GM18505 (cell line): ENCODE results near the gene TBC1D16.
"Not testable (repeated sequence)": the region's sequence is repeated elsewhere in the genome, so short reads cannot be mapped to it uniquely, and the experiment has no call there.

Experiments used
- ATAC-seq: cut with Tn5 transposase; IDR thresholded peaks from one replicate; pipeline ENCODE4 v1.9.1; 2021; ENCODE audit not compliant: unreplicated experiment
- POLR2A ChIP-seq: IDR thresholded peaks from 4 replicates; pipeline ENCODE4 v1.6.1; 2011; ENCODE audit warnings: borderline replicate concordance; ENCODE audit not compliant: insufficient read depth, insufficient read length; ENCODE audit errors: extremely low read depth

Gene TBC1D16

GRCh38 chr17:80064696-80065095 is 29.0 kb upstream of the TBC1D16 start:
- no peak for ATAC-seq
- no peak for TF ChIP-seq POLR2A

GRCh38 chr17:80063830-80064585 is 28.3 kb upstream of the TBC1D16 start:
- no peak for TF ChIP-seq POLR2A

GRCh38 chr17:80061421-80061820 is 25.7 kb upstream of the TBC1D16 start:
- ATAC-seq = no peak
- TF ChIP-seq POLR2A = no peak

More at GRCh38 chr17:80063830-80064585, 28.3 kb upstream of the TBC1D16 start:
- ATAC-seq = no peak

DNA sequence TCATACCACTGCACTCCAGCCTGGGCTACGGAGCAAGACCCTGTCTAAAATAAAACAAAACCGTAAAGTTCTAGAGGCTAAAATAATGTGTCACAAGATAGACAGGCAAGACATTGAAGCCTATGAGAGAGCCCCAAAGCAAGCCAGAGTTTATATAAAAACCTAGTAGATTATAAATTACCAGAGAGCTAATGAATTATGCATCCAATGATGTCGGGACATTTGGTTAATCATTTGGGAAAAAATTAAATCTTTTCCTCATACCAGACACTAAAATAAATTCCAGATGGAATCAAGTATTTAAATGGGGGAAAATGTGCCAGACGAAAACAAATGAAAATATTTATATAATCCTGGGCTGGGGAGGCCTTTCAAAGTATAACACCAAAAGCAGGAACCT is 25.0 kb upstream of the TBC1D16 start:
- ATAC-seq = no peak
- TF ChIP-seq POLR2A = no peak

GRCh38 chr17:80058311-80058955 is 22.8 kb upstream of the TBC1D16 start:
- no peak for TF ChIP-seq POLR2A
- ATAC-seq = no peak

DNA sequence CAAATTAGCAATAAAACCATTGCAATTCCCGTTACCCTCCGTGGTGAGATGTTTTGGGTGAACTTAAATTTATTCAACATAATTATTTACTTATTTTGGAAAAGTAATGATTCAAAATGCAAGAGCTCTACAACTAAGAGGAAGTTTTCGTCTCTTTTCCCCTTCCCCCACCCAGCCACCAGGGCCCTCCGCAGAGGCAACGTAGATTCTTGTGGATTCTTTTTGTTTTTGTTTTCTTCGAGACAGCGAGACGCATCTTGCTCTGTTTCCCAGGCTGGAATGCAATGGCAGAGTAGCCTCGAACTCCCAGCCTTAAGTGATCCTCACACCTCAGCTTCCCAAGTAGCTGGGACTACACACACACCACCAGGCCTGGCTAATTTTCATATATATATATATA is 19.9 kb upstream of the TBC1D16 start:
- TF ChIP-seq POLR2A = no peak
- no peak for ATAC-seq

GRCh38 chr17:80053102-80053501 is 17.4 kb upstream of the TBC1D16 start:
- no peak for TF ChIP-seq POLR2A
- no peak for ATAC-seq

DNA sequence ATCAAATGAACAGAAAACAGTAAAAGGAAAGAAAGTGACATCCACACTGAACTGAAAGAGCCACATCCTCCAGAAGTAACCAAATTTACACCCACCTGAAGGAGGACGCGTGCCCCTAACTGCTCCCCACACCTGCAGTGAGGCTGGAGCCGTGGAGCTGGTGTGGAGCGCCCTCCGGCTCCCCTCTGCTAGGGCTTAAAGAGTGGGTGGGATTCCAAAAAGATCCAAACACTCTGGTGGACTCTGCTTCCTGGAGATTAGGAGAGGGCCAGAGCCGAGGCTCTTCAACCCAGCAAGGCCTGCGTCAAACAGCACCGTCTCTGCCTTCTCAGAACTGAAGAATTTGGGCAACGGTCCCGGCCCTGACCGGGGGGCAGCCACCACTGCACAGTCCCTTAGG is 16.0 kb upstream of the TBC1D16 start:
- ATAC-seq = no peak

DNA sequence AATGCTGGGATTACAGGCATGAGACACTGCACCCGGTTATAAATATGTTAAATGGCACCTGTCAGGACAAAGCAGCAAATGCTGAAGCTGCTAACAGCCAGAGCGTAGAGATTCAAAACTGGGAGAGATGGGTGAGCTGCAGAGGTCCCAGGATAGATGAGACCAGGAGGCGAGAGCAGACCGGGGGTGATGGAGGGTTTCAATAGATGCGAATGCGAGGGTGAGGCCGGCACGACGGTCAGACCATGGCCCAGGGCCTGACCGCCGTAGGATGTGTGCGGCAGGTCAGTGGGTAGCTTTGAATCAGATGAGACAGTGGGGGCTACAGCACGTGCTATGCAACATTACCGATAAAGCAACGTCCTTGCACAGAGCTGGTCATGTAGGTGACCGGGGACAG is 15.0 kb upstream of the TBC1D16 start:
- no peak for TF ChIP-seq POLR2A
- no peak for ATAC-seq

More for the DNA sequence above, 16.0 kb upstream of the TBC1D16 start:
- TF ChIP-seq POLR2A = no peak

- ATAC-seq = no peak
- no peak for TF ChIP-seq POLR2A
Measured at GRCh38 chr17:80049986-80050385, 14.3 kb upstream of the TBC1D16 start.

DNA sequence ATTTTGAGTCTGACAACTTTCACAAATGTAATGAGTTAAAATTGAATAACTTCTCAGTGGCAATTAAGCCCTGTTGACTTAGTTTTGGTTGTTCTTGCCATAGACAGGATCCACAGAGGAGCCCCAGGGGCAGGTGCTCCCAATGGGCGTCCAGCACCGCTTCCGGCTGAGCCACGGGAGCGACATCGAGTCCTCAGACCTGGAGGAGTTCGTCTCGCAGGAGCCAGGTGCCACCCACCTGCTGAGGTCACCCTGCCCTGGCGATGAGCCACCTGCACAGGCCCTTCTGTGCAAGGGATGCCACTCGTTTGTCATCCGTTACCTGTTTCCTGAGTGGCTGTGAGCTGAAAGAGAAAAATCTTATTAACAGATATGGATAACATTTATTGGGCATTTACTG is 11.5 kb upstream of the TBC1D16 start:
- TF ChIP-seq POLR2A = no peak
- no peak for ATAC-seq

DNA sequence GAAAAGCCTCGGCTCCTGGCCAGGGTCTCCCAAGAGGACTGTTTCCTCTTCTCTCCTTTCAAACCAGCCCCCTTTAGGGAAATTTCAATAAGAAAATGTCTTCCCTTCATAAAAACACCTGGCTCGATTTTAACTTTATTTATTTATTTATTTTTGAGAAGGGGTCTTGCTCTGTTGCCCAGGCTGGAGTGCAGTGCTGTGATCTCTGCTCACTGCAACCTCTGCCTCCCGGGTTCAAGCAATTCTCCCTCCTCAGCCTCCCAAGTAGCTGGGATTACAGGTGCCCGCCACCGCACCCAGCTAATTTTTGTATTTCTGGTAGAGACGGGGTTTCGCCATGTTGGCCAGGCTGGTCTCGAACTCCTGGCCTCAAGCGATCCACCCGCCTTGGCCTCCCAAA is 11.0 kb upstream of the TBC1D16 start:
- ATAC-seq = not testable (repeated sequence)

GRCh38 chr17:80045703-80046102 is 10.0 kb upstream of the TBC1D16 start:
- ATAC-seq = no peak
- TF ChIP-seq POLR2A = no peak

DNA sequence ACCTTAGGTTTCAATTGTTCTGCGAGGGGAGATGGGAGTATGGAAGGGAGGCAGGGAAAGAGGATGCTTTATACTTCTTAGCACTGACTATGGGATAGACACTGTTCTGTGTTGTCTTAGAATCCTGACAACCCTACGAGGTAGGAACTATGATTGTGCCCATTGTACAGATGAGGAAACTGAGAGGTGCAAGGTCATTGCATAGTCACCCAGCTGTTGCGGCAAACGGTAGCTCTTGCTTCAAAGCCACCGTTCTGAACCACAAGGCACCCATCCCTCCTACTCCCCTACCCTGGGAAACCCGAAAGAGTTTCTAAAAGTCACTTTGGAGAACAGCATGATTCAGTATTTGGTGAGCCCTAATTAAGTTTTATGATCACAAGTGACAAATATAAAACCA is 8.3 kb upstream of the TBC1D16 start:
- TF ChIP-seq POLR2A = no peak
- no peak for ATAC-seq
